ENCODE results near the gene SPTBN5. TPM values are rescaled to one million over a fixed set of nuclear protein-coding genes. Genes with fewer than 3 reads are reported as not detected.

Gene SPTBN5
- total and polyA plus RNA-seq, 11 donors: 0.31 to 5.6 (median 1.7) TPM

- no peak for ATAC-seq
- WGBS, 4 donors: 75 to 100% (median 83%) methylated on average over 1 to 8 of the region's 8 CpGs
- DNase-seq: no peak
- Histone ChIP-seq H3K27ac (no peak overlapping the region), H3K27me3 (no peaks in the 10 kb centered on the region), H3K4me1 (peaks cover 0 to 10% (median 0%) of the 10 kb centered on the region in 12 donors), H3K4me3 (no peak overlapping the region), H3K36me3 (no peaks in the 10 kb centered on the region), H3K9me3 (no peaks in the 10 kb centered on the region)
- intact Hi-C loops (cut with DNase I): no loop called here
- TF ChIP-seq, protein P1, sequence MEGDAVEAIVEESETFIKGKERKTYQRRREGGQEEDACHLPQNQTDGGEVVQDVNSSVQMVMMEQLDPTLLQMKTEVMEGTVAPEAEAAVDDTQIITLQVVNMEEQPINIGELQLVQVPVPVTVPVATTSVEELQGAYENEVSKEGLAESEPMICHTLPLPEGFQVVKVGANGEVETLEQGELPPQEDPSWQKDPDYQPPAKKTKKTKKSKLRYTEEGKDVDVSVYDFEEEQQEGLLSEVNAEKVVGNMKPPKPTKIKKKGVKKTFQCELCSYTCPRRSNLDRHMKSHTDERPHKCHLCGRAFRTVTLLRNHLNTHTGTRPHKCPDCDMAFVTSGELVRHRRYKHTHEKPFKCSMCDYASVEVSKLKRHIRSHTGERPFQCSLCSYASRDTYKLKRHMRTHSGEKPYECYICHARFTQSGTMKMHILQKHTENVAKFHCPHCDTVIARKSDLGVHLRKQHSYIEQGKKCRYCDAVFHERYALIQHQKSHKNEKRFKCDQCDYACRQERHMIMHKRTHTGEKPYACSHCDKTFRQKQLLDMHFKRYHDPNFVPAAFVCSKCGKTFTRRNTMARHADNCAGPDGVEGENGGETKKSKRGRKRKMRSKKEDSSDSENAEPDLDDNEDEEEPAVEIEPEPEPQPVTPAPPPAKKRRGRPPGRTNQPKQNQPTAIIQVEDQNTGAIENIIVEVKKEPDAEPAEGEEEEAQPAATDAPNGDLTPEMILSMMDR (IDR thresholded peaks at IDR 0.05): no peak
- TF ChIP-seq POLR2A (IDR thresholded peaks at IDR 0.05): no peak
Observed at GRCh38 chr15:41866263-41866703, 27.6 kb downstream of the SPTBN5 start.

DNA sequence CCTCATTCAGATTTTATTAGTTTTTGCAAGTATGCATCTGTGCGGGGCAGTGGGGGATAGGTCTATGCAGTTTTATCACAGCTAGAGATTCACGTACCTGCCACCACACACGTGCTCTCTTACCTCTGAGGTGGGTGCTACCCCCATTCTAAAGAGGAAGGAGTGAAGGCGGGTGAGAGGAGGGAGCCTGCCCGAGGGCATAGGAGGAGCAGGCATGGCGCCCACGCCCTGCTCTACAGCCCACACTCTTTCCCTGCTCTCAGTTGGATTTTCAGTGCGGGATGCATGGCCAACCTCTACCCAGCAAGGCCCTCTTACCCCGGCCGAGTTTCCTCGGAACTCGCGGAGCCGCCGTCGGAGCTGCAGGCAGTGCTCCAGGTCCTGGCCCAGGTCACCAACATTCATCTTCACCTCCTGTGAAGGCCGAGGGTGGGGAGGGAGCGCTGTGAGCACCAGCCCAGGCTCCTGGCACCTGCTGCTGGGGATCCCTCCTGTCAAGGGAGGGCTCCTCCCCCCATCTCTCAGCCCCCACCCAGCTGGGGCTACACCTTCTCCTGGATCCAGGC lies 28.3 kb downstream of the SPTBN5 start:
- intact Hi-C loops (cut with DNase I): no loop called here
- H3K36me3 ChIP-seq: no peaks in the 10 kb centered on the region
- ATAC-seq (no peak), DNase-seq (no peak)
- H3K9me3 ChIP-seq: no peaks in the 10 kb centered on the region
- TF ChIP-seq, protein P1 (IDR thresholded peaks at IDR 0.05): no peak
- TF ChIP-seq POLR2A (IDR thresholded peaks at IDR 0.05): no peak
- WGBS, 4 donors: 90 to 95% (median 92%) methylated on average over 10 to 18 of the region's 18 CpGs
- H3K4me1 ChIP-seq: peaks cover 0 to 3% (median 0%) of the 10 kb centered on the region in 12 donors
- no peaks in the 10 kb centered on the region for H3K27me3 ChIP-seq
- no peak overlapping the region for H3K4me3 ChIP-seq
- no peak overlapping the region for H3K27ac ChIP-seq

GRCh38 chr15:41862515-41863116 lies 31.2 kb downstream of the SPTBN5 start:
- no peaks in the 10 kb centered on the region for H3K36me3 ChIP-seq
- no peak overlapping the region for H3K27ac ChIP-seq
- H3K27me3 ChIP-seq: no peaks in the 10 kb centered on the region
- TF ChIP-seq POLR2A (IDR thresholded peaks at IDR 0.05): no peak
- TF ChIP-seq, protein P1 (IDR thresholded peaks at IDR 0.05): no peak
- intact Hi-C loops (cut with DNase I): no loop called here
- no peak for DNase-seq
- H3K9me3 ChIP-seq: no peaks in the 10 kb centered on the region
- H3K4me3 ChIP-seq: no peak overlapping the region
- ATAC-seq: no peak
- no peaks in the 10 kb centered on the region for H3K4me1 ChIP-seq
- 85 to 89% (median 87%) methylated on average over 17 to 19 of the region's 19 CpGs for WGBS, 4 donors

DNA sequence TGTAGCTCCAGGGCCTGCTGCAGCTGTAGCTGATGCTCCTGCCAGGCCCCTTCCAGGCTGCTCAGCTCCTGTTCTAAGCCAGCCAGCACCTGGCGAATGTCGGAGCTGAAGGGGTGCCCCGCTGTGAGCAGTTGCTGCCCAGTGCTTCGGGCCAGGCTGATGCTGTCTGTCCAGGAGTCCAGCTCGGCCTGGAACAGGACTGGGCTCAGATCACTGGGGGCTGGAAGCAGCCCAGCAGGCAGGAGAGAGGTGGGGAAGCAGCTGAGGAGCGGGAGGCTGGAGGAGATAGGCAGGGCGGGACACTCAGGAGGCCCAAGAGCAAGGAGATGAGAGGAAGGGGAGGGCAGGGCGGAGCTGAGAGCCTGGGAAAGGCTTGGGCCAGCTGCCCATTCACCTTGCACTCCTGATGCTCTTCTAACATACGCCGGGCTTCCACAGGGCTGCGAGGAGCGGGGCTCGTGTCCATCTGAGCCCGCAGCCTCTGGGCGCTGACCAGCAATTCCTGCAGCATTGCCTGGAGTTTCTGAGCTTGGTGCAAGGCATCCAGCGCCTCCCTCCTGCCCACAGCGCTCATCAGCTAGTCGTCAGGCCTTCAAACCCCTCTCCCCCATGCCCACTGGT lies 32.0 kb downstream of the SPTBN5 start:
- H3K27me3 ChIP-seq: no peaks in the 10 kb centered on the region
- H3K27ac ChIP-seq: no peak overlapping the region
- no peaks in the 10 kb centered on the region for H3K36me3 ChIP-seq
- intact Hi-C loops (cut with DNase I): no loop called here
- no peak overlapping the region for H3K4me3 ChIP-seq
- WGBS, 4 donors: 94 to 95% (median 94%) methylated on average over 13 to 18 of the region's 18 CpGs
- ATAC-seq: no peak
- DNase-seq: no peak
- no peaks in the 10 kb centered on the region for H3K9me3 ChIP-seq
- TF ChIP-seq, protein P1 (IDR thresholded peaks at IDR 0.05): no peak
- TF ChIP-seq POLR2A (IDR thresholded peaks at IDR 0.05): no peak
- no peaks in the 10 kb centered on the region for H3K4me1 ChIP-seq

Data from heart left ventricle (tissue), 16 donors.